ENCODE results near the gene MYO5C.

- TF ChIP-seq CTCF (conservative IDR thresholded peaks at IDR 0.05; ENCODE audit: low read depth, low read length) (no peak), EZH2 (IDR thresholded peaks at IDR 0.05; ENCODE audit: borderline replicate concordance, low read depth, low read length, poor library complexity, severe bottlenecking) (no peak)
Measured at GRCh38 chr15:52159645-52160044, 136.0 kb downstream of the MYO5C start.

Measured in A673 (cell line).